Stimulated activated CD8-positive, alpha-beta memory T cell treated with anti-CD3 and anti-CD28 coated beads, Interleukin-12 subunit alpha, Interleukin-12 subunit beta, amount 100 ng/mL, for 1 hour (primary cell): ENCODE data around the gene CD99.
"Not testable (repeated sequence)": the region's sequence is repeated elsewhere in the genome, so short reads cannot be mapped to it uniquely, and the experiment has no call there.

Experiments used
- DNase-seq: peaks from one replicate; pipeline ENCODE4 v3.0.0-alpha.2; 2020; ENCODE audit warnings: low read depth

CD99 gene

GRCh38 chrX:2732076-2732475, 41.0 kb downstream of the CD99 start:
- DNase-seq: no peak

GRCh38 chrX:2732649-2733048, 41.6 kb downstream of the CD99 start:
- no peak for DNase-seq

DNA sequence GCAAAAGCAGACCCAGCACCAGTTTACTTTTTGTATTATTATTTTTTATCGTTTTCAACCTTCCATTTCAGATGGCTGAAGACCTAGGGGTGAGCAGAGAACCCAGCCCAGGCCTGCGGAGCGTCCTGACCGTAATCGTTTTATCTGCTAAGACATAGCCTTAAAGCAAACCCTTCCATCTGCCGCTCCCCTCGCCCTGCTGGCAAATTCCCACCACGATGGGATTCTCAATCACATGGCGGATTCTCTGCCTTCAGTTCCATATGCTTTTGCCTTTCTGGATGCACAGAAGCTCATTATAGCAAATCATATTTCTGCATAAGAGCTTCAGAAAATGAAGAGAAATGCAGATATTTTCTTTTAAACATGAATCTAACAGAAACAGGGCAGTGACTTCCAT, 42.2 kb downstream of the CD99 start:
- DNase-seq: no peak

DNA sequence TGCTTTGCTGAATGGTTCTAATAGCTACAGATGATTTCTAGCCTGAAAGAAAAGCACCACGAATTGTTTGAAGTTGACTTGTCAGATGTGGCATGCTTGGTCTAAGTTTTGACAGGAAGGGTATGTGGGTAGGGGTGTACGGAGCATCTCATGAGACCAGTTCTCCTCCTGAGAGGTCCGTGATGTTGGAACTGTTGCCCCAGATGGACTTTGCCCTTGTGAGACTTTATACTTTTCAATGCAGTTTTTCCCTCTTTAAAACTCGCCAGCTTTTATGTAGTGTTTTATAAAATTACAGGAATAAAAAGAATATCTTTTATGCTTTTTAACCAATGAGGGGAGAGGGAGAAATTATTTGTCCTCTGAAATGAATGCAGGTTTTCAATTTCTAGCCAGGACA, 44.2 kb downstream of the CD99 start:
- no peak for DNase-seq

GRCh38 chrX:2740672-2741071, 49.6 kb downstream of the CD99 start:
- no peak for DNase-seq

DNA sequence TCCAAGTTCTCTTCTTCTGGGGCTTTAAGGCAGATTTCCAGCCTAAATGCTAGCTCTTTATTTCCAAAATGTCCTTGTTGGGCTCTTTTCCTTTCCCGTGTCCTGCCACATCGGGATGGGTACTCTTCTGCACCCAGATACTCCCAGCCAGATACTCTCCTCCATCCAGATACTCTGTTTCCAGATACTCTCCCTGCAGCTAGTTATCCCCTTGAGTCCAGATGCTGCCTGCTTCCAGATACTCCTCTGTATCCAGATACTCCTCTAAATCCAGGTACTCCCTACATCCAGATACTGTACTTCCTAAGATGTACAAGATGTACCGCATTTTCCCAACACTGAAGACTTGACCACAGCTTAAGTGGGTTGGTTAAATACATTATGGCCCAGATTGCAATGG, 50.3 kb downstream of the CD99 start:
- DNase-seq: no peak

GRCh38 chrX:2746250-2746649, 55.2 kb downstream of the CD99 start:
- not testable (repeated sequence) for DNase-seq

DNA sequence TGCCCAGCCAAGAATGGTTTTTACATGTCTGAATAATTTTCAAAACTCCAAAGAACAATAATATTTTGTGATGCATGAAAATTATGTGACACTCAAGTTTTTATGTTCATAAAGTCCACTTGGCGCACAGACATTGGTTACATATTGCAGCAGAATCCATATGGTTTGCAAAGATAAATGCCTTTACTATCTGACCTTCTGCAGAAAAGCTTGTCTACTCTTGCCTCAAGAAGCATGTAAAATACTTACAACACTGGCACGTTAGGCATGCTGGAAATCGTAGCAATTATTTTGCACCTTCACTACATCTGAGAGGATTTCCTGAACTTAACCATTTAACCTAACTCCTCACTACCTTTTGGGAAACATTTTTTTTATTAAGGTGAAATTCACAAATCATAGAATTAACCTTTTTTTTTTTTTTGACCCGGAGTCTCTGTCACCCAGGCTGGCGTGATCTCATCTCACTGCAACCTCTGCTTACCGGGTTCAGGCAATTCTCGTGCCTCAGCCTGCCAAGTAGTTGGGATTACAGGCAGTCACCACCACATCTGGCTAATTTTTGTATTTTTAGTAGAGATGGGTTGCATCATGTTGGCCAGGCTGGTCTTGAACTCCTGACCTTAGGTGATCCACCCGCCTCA, 57.2 kb downstream of the CD99 start:
- DNase-seq: no peak

DNA sequence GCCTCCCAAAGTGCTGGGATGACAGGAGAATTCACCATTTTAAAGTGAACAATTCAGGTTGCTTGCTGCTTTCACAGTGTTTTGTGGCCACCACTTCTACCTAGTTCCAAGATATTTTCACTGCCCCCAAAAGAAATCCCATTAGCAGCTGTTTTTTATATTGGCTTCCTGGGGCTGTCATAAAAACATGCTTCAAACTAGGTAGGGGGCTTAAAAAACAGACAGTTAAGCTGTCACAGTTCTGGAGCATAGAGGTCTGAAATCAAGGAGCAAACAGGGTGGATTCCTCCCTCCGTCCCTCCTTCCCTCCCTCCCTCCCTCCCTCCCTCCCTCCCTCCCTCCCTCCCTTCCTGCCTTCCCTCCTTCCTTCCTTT, 57.7 kb downstream of the CD99 start:
- no peak for DNase-seq

DNA sequence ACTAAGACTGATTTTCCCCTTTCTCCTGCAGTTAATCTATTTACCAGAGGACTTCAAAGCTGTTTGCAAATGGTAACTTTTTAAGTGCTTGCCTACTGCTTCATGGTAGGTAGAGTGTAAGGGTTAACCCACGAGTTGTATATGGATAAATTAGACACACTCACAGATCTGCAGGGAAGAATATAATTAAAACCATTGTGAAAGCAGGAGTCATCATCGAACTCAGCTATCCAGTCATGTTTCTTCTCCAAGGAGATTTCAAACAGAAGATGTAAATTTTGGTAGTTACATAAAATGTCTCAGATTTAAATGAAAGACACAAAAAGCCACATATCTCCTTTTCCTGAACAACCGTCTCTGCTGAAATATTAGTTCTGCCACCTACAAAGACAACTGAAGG, 60.2 kb downstream of the CD99 start:
- DNase-seq: no peak

- DNase-seq: not testable (repeated sequence)
Measured at GRCh38 chrX:2751874-2752300, 60.8 kb downstream of the CD99 start, which contains the start of gene XG. XG (plus strand) TSS chrX:2752040; CDS start chrX:2752275, 235 bp downstream.

DNA sequence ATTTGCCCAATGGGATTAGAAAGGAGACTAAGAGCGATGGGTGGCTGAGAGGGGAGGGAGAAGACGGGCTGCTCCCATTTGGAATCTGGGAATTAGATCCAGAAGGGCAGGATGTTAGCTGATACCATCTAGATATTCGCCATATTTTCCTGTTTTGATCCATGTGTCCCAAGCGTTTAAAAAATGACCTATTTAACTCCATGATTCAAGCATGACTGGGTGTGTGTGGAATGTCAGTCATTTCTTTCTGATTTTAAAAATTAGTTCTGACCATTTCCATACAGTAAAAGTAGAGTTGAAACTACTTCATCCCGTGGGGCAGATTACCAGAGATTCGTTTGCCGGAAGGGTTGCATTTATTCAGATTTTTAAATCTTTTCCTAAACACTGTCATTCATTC, 61.3 kb downstream of the CD99 start:
- not testable (repeated sequence) for DNase-seq

DNA sequence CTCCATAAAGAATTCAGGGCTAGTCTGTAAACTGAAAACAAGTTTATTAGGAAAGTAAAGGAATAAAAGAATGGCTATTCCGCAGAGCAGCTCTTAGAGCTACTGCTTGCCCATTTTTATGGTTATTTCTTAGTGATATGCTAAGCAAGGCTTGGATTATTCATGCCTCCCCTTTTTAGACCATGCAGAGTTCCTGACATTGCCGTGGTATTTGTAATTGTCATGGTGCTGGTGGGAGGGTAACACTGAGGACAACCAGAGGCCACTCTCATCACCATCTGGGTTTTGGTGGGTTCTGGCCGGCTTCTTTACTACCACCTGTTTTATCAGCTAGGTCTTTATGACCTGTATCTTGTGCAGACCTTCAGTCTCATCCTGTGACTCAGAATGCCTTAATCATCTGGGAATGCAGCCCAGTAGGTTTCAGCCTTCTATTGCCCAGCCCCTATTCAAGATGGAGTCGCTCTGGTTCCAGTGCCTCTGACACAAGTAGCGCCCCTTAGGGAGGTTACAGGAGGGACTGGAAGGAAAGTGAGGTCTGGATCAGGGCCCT, 64.1 kb downstream of the CD99 start:
- not testable (repeated sequence) for DNase-seq

DNA sequence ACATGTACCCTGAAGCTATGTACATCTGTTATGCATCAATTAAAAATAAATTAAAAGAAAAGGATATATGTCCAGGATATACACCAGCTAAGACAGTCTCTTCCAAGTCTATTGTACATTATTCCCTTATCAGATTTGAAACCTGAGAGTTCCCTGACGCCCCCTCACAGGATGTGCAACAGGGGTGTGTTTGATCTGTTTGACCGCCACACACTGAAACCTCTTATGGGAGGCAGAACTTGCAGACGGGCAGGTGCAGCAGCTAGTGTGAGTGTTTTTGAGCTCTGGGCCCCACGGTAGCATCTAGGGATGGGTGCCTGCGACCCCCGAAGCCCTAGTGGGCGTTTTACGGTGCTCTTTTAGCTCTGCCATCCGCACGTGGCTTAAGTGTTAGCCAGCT, 65.5 kb downstream of the CD99 start:
- DNase-seq: no peak

DNA sequence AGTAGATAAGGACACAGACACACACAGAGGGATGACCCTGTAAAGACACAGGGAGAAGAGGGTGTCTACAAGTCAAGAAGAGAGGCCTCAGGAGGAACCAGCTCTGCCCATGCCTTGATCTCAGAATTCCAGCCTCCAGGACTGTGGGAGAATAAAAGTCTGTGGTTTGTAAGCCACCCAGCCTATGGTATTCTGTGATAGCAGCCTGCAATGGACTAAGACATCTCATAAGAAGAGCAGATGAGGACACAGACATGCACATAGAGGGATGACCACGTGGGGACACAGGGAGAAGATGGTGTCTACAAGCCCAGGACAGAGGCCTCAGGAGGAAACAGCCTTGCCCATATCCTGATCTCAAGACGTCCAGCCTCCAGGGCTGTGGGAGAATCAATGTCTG, 70.2 kb downstream of the CD99 start:
- no peak for DNase-seq

DNA sequence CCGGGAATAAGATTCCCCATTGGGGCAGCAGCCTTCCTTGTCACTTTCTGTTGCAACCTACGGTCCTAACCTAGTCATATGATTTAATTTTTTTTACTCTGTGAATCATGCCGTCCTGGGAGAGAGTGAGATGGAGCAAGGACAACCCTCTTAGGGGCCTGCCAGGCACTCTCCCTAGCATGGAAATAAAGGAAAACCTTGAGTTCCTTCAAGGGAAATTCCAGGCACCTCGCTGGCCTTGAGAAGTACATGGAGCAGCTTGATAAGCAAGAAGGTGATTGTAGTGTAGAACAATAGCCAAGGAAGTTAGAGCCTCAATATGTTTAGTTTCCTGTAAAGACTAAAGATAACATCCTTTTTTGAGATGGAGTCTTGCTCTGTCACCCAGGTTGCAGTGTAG, 71.6 kb downstream of the CD99 start:
- not testable (repeated sequence) for DNase-seq

- DNase-seq: not testable (repeated sequence)
Measured at GRCh38 chrX:2764766-2765548, 73.9 kb downstream of the CD99 start.

GRCh38 chrX:2765549-2765830, 74.4 kb downstream of the CD99 start:
- no peak for DNase-seq

DNA sequence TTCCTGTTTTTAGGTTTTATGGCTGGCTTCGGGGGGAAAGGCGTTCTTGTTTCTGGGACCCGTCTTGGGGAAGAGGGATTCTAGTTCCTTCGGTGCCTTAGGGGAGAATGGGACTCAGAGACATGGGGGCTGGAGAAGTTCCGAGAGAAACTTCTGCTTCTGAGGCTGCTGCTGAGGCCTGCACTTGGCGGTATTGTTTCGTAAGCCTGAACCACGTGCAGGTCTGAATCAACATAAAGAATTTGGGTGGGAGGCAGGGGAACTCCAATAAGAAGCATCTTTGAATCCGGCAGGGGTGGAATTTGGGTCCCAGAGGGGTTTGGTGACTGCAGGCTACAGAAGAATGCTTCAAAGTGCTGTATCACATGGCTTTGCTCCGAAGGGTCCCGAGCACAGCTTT, 75.8 kb downstream of the CD99 start:
- DNase-seq: no peak

DNA sequence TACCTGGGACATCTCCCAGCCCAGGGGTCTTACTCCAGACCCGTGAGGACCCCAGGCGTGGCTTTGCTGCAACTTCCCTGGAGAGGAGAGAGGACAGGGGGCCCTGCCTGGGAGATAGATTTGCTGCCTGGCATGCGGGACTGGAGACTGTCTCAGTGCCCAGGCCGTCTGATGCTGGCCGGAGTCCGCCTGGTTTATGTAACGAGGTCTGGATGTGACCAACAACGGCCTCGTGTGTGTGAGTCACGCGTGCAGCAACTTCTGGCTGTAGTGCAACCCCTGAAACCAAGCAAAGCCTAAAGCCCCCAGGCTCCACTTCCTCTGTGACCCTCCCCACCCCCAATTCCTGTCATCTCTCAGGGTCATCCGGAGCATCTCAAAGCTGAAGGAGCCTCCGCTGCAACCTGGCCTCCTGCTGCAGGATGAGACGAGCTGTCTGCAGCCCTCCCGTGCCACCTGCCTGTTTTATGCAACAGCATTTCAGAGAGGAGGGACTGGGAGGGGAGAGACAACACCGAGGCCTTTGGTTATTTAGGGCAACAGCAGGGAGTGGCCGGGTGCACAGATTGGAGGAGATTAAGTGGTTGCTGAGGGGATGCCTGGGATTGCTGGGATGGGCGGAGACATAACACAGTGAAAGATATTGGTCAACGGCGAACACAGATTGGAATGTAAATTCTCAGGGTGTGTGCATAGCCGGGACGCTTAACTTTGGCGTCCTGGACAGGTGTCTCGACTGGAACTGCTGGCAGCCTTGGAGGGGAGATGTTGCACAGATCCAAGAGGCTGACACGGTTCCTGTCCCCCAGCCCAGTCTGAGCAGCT, 76.7 kb downstream of the CD99 start:
- DNase-seq: no peak

- no peak for DNase-seq
Measured at GRCh38 chrX:2769615-2770014, 78.5 kb downstream of the CD99 start.

DNA sequence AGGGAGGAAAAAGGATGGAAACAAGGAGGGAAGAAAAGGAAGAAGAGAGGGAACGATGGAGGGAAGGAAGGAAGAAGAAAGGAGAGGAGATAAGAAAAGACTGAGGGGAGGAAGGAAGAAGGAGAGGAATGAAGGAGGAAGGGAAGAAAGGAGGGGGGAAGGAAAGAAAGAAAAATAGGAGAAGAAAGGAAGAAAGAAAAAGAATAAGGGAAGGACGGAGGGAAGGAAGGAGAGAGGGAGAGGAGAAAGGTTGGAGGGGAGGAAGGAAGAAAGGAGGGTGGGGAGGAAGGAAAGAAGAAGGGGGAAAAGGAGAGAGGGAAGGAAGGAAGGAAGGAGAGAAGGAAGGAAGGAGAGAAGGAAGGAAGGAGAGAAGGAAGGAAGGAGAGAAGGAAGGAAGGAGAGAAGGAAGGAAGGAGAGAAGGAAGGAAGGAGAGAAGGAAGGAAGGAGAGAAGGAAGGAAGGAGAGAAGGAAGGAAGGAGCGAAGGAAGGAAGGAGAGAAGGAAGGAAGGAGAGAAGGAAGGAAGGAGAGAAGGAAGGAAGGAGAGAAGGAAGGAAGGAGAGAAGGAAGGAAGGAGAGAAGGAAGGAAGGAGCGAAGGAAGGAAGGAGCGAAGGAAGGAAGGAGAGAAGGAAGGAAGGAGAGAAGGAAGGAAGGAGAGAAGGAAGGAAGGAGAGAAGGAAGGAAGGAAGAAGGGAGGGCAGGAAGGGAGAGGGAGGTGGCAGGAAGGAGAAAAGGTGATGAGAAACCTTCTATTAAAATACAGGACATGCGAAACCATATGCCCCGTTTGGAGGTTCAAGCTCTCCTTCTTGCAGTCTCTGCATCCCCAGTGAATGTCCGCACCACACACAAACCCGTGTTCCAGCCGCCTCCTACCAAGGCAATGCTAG, 82.3 kb downstream of the CD99 start:
- DNase-seq: not testable (repeated sequence)
